GM21528 (cell line): ENCODE measurements around the gene CLTA.
"Not testable (repeated sequence)": the region's sequence is repeated elsewhere in the genome, so short reads cannot be mapped to it uniquely, and the experiment has no call there.

ENCODE experiments used
- ATAC-seq: cut with Tn5 transposase; IDR thresholded peaks from one replicate; pipeline ENCODE4 v1.9.1; 2021; ENCODE audit warnings: mild to moderate bottlenecking, moderate library complexity; ENCODE audit not compliant: unreplicated experiment, low FRiP score

Gene CLTA

DNA sequence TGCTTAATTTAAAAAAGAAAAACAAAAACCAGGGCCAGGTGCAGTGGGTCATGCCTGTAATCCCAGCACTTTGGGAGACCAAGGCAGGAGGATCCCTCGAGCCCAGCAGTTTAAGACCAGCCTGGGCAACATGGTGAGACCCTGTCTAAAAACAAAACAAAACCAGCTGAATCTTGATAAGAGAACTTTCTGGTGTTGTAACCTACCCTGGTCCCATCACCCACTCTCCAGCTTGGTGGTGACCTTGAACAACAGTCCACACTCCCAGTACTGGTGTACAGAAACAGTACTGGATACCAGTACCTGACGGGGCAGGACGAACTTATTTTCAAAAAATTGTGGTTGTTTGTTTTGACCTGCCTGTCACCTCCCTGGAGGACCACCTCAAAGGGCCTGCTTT lies 30.9 kb downstream of the CLTA start:
- ATAC-seq, result no peak

- no peak for ATAC-seq
Measured at GRCh38 chr9:36222449-36222848, 31.7 kb downstream of the CLTA start.

GRCh38 chr9:36237230-36237629 lies 46.5 kb downstream of the CLTA start:
- no peak for ATAC-seq

GRCh38 chr9:36239205-36239604 lies 48.5 kb downstream of the CLTA start:
- not testable (repeated sequence) for ATAC-seq

- not testable (repeated sequence) for ATAC-seq
Measured at GRCh38 chr9:36239675-36240074, 49.0 kb downstream of the CLTA start.

GRCh38 chr9:36245906-36246305 lies 55.2 kb downstream of the CLTA start:
- ATAC-seq, result no peak

DNA sequence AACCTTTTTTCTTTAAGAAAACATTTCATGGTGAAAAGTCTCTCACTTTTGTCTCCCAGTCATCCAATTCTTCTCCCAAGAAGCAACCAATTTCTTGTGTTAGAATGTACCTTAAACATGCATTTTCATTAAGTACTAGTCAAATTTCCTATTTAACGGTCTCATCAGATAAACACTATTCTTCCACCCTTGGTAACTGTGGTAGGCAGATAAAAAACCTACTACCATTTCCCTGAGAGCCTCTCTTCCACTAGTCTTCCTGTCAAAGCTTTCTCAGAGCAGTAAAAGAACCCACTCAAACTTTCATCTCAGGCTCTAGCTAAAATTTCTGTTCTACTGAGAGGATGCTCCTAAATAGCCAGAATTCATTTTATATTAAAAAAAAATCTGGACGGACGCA lies 56.6 kb downstream of the CLTA start:
- ATAC-seq, result no peak

DNA sequence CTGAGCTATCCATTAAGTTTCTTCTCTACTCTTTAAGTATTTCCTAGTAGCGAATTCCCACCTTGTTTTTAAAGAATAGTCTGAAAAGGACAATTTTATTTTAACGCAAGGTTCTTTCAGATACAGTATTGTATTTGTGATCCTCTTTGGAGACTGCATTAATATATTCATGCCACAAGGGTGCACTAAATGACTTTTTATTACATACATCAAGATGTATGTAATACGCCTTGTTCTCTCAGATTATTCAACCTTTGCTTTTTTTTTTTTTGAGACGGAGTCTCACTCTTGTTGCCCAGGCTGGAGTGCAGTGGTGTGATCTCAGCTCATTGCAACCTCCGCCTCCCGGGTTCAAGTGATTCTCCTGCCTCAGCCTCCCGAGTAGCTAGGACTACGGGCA lies 57.3 kb downstream of the CLTA start:
- ATAC-seq, result not testable (repeated sequence)

DNA sequence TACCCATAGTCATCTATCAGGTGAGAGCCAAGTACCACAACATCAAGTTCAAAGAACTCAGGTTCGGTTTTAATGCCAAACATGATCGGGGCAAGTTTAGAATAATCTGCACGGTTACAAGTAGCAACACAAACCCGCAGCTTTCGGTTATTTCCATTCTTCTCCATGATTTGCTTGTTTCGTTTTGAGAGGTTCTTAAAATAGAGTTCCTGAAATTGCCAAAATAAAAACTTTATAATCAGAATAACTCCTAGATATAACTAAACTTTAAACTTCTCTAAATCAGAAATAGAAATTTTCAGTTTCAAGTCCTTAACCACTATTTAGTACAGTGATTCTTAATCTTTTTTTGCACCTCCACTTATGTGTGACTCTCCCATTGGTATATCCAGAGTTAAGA lies 58.5 kb downstream of the CLTA start:
- no peak for ATAC-seq

- ATAC-seq, result no peak
Measured at GRCh38 chr9:36250079-36250478, 59.4 kb downstream of the CLTA start.

DNA sequence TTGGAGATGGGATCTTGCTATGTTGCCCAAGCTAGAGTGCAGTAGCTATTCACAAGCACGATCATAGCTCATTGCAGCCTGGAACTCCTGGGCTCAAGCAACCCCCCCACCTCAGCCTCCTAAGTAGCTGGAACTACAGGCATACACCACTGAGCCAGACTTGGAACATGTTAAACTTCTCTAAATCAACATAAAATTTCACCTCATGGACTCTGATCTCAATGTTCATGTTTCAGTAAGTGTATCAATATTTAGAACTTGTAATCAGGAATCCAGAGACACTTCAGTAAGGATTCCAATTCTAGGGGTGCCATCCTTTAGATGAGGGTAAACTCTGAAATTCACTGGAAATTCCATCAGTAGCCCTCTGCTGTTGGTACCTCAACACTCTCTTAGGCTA lies 60.7 kb downstream of the CLTA start:
- no peak for ATAC-seq

- peak; percentile 81 for ATAC-seq
Measured at GRCh38 chr9:36258208-36258995, 67.7 kb downstream of the CLTA start, which contains the start of gene GNE. TSS of gene GNE (minus strand) at chr9:36258448. CDS start at chr9:36249355, 9,093 bp downstream.

- ATAC-seq, result no peak
Measured at GRCh38 chr9:36258996-36259533, 68.3 kb downstream of the CLTA start.
